ENCODE data around the gene CFAP20DC.

CFAP20DC gene

DNA sequence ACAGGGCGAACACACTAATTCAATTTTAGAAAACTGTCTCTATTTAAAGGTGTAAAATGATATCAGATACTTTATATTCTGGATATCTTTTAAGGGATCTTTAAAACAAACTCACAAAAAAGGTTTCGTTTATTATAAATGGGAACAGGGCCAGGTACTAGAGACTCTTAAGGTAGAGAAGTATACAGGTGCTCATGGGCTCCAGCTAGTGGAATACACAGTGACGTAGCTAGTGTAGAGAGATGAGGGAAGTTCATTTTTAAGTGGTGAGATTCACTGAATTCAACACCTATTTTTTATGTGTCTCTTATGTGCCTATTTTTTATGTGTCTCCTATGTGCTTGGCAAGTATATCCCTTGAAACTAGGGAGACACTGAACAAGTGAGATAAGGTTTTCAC, 250.6 kb downstream of the CFAP20DC start:
- DNase-seq (ENCODE audit: low spot score): no peak

DNA sequence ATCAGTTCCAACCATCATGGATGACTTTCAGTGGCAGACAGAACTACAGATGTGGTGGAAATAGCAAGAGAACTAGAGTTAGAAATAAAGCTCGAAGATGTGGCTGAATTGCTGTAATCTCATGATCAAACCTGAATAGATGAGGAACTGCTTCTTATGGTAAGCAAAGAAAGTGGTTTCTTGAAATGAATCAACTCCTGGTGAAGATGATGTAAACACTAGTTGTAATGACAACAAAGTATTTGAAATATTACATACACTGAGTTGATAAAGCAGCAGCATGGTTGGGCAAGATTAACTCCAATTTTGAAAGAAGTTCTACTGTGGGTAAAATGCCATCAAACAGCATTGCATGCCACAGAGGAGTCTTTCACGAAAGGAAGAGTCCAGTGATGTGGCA, 251.5 kb downstream of the CFAP20DC start:
- DNase-seq (ENCODE audit: low spot score): no peak

DNA sequence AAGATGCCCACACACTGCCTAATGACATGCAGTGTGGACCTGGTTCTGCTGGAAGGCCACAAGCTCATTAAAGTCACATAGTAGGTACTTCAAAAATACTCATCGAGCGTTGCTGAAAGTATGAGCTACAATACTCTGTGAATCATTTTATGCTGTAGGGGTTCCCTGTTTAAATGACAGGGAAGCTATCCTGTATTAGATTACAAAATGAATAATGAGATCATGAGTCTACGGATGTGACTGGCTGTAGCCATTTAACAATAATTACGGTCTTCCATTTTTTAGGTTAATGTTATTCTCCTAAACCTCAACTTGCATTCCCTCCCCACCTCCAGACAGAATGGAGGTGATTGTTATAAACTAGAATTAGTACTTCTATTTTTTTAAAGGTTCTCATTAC, 255.1 kb downstream of the CFAP20DC start:
- no peak for DNase-seq (ENCODE audit: low spot score)

DNA sequence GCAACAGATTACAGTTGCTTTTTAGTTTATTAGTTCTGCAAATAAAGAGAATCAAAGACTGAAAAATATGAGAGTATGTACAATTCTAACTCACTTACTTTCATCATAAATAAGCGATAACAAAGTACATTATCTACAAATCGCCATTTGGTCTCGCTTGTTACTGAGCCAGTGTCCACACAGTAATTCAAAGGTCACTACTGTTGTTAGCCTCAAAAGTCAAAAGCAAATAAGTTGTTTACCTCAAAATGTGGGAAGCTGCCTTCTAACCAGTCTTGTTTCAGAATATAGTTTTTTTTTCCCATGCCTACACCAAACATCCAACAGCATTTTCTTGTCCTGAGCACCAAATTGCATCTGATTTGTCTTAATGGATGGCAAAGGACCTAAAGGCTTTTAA, 255.9 kb downstream of the CFAP20DC start:
- no peak for DNase-seq (ENCODE audit: low spot score)

DNA sequence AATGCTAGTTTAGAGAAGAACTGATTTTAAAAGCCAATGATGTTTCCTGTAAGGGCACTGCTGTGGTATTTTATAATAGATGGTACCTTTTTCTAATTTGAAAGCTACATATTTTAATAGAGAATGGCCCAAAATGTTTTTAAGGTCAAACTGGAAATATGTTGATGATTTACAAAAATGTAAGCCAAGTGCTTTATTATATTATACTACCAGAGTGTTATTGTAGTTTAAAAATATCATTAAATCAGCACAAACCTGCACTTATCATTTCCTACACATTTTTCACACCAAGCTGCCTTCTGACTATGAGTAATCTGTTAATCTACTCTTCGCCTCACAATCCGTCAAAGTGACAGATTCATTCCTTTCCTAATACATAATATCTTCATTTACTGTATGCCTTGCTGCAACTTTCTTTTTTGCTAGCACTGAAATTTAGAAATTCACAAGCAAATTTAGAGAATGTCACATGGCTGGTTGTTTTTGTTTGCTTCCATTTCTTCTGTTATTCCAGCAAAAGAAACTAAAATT, 256.8 kb downstream of the CFAP20DC start:
- peak; percentile 19 for DNase-seq (ENCODE audit: low spot score)

DNA sequence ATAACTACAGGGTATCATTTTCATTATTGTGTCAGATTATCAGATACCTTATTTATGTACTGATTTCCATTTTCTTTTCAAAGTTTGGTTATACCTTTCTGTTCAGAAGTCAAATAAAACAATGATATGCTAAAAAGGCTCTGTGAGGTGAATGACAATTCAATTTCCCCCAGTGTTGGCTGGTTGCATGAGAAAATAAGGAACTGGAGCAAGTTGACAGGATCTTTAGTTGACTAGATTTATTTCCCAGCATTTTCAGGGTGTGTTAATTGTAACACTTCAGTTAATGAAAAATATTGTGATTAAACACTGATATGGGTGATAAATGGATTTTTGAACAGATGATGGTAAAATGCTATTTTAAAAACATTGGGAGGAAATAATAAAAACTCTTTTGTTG, 260.4 kb downstream of the CFAP20DC start:
- no peak for DNase-seq (ENCODE audit: low spot score)

DNA sequence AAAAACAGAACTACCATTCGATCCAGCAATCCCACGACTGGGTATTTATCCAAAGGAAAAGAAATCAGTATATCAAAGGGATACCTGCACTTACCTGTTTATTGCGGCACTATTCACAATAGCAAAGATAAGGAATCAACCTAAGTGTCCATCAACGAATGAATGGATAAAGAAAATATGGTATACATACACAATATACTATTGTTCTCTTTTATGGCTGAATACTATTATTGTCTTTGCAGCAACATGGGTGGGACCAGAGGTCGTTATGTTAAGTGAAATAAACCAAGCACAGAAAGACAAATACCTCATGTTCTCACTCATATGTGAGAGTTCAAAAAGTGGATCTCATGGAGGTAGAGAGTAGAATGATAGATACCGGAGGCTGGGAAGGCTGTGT, 264.9 kb downstream of the CFAP20DC start:
- no peak for DNase-seq (ENCODE audit: low spot score)

DNA sequence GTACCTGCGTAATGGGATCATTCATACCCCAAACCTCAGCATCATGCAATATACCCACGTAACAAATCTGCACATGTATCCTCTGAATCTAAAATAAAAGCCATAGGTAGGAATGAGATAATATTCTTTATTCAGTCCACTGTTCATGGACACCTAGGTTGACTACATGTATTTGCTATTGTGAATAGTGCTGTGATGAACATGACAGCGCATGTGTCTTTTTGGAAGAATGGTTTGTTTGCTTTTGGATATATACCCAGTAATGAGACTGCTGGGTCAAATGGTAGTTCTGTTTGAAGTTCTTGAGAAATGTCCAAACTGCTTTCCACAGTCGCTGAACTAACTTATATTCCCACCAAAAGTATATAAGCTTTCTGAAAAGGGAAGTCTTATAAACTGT, 265.4 kb downstream of the CFAP20DC start:
- no peak for DNase-seq (ENCODE audit: low spot score)

DNA sequence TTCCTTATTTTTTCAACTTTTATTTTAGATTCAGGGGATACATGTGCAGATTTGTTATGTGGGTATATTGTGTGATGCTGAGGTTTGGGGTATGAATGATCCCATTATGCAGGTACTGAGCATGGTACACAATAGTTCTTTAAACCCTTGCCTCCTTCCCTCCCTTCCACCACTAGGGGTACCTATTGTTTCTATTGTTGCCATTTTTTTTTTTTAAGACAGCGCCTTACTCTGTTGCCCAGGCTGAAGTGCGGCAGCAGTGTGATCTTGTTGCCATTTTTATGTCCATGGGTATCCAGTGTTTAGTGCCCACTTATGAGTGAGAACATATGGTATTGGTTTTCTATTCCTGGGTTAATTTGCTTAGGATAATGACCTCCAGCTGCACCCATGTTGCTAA, 266.0 kb downstream of the CFAP20DC start:
- no peak for DNase-seq (ENCODE audit: low spot score)

DNA sequence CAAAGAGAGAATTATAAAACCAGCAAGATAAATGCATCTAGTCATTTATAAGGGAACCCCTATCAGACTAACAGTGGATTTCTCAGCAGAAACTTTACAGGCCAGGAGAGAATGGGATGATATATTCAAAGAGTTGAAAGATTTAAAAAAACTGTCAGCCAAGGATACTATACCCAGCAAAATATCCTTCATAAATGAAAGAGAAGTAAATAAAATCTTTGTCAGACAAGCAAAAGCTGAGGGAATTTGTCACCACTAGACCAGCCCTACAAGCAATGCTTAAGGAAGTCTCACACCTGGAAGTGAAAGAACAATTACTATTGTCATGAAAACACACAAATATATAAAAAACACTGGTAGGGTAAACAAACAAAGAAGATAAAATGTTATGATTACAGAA, 269.9 kb downstream of the CFAP20DC start:
- no peak for DNase-seq (ENCODE audit: low spot score)

DNA sequence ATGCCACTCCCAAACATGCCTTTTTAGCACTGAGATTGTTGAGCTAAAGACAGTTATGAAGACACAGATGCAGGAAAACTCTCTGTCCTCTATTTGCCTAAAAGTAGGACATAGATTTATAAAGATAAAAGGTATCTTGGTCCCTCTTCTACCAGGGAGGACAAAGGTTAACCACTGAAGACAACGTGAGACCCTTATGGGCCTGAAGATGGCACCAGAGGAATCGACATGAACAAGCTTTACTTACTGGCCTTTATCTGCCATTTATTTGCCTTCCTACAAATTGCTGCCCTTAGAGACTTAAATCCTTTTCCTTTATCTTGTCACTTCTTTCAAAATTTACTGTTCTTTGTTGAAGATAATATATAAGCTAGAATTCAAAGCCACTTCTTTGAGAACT, 273.6 kb downstream of the CFAP20DC start:
- no peak for DNase-seq (ENCODE audit: low spot score)

DNA sequence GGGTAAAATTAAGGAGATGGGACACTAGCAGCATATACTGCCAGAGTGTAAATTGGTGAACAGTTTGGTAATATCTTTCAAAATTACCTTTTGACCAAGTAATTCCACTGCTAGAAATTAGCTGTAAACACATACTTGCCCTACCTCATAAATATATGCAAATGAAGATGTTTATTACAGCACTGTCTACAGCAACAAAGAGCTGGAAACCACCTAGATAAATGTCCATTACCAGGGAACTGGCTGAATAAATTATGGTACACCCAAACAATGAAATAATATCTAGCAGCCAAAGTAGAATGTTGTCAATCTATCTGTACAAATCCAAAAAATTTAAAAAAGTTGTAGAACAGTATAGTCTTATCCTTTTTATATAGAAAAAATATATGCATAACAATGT, 277.4 kb downstream of the CFAP20DC start:
- DNase-seq (ENCODE audit: low spot score): no peak

DNA sequence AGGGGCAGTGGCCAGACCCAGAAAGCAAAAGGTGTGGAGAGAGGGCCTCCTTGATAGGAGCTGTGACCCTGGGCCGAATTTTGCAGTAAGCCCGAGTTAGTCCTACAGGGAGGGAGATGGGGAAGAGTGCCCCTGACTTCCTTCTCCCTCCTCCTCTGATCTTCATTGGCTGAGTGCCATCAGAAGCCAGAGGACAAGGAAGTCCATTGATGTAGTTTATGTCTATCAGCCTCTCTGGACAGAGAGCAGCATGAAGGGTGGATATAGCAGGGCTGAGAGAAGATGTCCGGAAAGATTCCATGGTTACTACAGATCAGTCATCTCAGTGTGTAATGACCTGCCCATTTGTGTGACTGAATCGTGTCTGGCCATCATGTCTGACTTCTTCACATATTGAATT, 280.8 kb downstream of the CFAP20DC start:
- no peak for DNase-seq (ENCODE audit: low spot score)

DNA sequence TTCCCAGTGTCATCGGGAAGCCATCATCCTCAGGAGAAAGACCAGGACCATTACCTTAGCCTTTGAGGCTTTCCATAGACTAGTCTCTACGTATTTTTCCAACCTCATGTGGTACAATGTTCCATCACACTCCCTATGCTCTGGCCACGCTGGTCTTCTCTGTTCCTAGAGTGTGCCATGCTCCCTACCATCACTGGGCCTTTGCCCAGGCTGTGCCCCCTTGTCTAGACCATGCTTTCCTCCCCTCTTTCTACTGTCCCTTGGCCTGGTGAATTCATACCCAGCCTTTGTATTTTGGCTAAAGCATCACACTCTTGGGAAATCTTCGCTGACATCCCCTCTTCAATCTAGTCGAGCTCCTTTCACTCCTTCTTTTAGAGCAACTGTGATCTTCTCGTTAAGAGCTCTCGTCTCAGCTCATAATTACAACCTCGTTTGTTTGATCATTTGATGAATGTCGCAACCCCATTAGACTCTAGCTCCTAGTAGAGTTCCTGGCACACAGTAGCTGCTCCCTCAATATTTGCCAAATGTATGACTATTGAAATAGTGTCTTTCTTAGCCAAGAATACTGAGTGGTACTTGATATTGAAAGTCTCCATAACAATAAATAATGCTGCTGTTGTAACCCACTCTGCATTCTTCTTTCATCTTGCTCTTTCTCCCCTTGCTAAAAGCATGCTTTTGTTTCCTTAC, 283.1 kb downstream of the CFAP20DC start:
- DNase-seq (ENCODE audit: low spot score): no peak

DNA sequence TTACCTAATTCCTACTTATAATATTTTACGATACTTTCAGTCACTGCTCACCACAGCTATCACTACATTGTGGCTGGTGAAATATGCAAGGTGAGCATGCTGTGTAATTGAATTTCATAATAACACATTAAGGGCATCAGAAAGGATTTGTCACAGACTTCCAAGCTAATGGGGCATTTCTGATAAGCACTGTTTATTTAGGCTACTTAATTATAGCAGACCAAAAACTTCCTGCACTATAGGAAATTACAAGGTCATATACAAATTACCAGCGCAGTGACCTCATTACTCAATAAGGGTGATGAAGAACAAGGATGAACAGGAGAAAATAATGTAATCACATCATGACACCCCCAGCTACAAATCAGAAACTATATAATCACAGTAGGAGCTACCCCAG, 294.7 kb downstream of the CFAP20DC start:
- no peak for DNase-seq (ENCODE audit: low spot score)

DNA sequence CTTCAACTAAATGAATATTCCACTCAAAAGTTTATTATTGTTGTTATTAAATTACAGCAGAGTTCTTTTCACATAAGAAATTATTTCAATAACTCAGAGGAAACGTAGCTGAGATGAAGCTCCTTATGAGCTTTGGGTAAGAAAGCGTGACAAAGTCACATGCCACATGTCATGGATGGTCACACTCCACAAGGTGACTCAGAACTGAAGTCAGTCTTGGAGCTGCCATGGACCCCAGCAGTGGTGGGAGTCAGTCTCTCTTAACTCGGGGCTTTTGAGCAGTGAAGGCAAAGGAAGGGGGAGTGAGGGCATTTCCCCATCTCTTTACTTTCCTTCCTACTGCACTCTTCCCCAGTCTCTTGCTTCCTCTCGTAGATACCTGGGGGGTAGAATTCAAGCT, 295.8 kb downstream of the CFAP20DC start:
- no peak for DNase-seq (ENCODE audit: low spot score)

DNA sequence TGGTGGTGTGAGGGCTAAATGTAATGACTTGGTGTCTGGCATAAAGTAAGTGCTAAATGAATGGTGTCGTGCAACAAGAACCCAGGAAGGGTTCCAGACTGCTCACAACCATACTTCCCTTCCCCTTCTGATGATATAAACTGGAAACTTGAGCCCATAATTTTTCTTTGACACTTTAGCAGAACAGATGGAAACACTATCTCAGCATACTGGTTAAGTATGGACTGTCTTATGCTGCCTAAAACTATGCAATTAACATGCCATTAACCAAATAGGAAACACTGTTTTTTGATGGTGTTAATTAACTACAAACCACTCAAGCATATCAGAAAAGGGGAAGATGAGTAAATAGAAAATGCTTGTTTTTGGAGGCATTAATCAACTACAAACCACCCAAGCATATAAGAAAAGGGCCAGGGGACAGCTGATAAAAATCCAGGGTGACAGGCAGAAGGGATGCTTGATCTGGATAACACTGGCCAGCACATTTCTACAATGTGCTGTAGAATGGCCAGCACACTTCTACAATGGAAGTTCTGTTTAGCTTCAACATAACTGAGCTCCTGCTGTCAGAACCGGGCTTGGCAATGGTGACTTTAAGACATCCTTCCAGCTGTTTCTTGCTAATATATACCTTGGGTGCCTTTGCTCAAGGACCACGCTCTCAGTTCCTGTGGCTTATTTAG, 297.8 kb downstream of the CFAP20DC start:
- DNase-seq (ENCODE audit: low spot score): no peak

DNA sequence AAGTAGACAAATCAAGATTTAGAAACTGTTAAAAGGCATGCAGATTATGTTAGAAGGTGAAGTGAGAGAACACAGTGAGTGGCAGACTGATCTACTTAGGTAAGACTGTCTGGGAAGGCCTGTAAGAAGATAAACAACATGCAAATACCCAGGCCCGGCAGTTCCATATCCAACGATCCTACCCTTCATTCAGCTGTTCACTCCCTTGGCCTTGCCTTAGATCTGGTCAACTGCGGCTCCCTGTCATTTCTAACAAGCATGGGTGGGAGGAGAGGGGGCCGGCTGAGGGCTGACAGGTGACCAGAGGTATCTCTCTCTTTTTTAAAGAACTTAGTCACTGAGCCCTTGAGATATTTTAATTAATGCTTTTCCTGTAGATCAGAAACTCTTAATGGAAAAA, 298.6 kb downstream of the CFAP20DC start:
- DNase-seq (ENCODE audit: low spot score): no peak

DNA sequence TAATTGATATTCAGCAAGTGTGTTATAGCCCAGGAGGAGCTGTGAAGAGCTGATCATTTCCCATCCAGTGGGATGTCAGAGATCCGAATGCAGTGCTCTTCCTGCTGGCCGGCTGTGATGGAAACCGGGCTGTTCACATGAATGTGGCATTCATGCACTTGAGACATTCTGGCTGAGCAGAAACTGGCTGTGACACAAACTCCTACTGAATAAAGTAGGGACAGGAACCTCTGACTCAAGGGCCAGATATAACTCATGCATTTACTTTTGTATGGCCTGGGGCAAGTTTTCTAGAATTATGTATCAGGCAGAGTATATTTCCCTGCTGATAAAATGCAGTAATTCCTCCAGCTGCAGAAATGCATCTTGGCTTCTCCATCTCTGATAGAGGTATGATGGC, 299.9 kb downstream of the CFAP20DC start:
- no peak for DNase-seq (ENCODE audit: low spot score)

DNA sequence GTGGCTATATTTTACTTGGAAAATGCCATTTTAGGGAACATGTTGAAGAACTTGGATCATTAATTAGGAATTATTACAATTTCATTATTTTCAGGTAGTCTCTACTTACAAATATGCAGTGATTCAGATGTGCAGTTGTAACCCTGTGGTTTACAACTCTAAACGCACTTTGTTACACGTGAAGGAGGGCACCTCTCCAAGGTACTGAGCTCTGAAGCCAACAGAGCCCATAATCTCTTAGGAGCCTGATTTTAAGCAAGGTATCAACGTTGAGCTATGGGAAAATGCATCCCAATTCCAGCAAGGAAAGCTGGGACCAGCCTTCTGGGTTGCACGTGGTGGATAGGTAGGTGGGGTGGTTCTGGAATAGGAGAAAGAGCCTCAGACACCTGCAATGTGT, 301.8 kb downstream of the CFAP20DC start:
- no peak for DNase-seq (ENCODE audit: low spot score)

DNA sequence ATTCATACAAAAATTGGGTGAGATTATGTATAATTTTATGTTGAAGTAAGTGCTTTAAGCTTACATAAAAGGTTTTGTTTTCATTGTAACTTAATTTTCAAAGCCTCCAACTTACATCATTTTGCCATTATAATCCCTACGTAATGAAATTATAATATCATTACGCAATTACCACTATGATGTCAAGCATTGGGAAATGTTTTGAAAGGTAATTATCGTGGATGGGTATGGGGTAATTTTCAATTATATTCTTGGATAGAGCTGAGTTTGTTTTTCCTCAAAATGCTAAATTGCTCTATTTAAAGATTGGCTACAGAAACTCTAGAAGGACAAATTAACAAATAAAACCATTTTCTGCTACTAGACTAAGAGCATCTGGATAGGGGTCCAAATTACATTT, 303.1 kb downstream of the CFAP20DC start:
- no peak for DNase-seq (ENCODE audit: low spot score)

DNA sequence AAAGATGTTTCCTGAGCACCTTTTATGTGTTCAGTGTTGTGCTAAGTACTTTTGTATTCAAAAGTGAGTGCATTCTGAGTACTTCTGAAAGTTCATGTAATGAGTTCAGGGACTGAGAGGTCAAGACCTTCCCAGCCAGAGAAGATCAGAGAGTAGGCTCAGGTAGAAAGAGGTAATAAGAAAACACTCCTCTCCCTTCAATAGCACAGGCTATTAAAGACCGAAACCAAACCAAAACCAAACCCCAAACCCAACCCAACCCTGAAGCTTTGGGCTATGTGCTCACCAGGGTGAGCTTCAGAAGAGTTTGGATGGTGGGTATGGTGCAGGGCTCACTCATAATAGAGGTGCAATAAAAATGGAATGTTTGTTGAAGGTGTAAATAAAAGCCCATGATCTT, 306.5 kb downstream of the CFAP20DC start:
- DNase-seq (ENCODE audit: low spot score): no peak

DNA sequence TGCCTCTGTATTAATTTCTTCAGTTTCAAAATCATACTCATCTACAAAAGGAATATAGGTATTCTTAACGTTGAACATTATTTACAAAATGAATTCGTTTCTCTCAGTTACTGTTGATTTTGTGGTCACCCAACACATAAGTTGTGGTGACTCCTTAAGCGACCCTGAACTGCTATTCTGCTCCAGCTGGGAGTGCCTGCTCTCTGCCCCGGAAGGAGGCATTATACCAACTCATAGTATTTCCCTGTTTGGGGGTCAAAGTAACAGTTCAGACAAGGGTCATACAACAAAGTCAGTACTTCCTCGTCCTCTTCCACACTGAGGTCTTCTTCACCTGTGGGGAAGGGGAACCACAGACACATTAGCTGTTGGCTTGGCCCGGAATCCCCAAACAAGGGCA, 307.6 kb downstream of the CFAP20DC start:
- no peak for DNase-seq (ENCODE audit: low spot score)

DNA sequence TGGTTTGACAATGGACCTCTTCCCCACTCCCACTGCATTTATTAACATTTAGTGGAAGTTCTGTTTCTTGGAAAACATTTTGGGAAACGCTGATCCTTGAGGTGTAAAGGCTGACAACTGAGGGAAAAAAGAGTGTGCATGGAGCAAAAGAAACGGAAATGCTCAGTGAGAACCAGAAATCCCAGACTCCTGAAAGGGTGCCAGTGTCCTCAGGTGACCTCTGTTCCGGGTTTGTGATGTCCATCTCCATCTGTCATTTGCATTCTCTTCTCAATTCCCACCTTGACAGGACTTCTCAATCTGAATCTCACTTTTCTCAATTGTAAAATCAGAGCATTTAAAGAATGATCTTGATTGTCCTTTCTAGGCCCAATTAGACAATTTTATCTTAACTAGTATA, 312.2 kb downstream of the CFAP20DC start:
- no peak for DNase-seq (ENCODE audit: low spot score)

All from GM03348 (cell line).